ENCODE results near the gene TRABD.

TRABD gene

GRCh38 chr22:50173983-50174355 lies 11.7 kb upstream of the TRABD start:
- no peak for DNase-seq (ENCODE audit: low read depth)

GRCh38 chr22:50174382-50175190 lies 11.1 kb upstream of the TRABD start:
- DNase-seq (ENCODE audit: low read depth), result no peak

GRCh38 chr22:50175191-50175461 lies 10.6 kb upstream of the TRABD start:
- no peak for DNase-seq (ENCODE audit: low read depth)

- DNase-seq (ENCODE audit: low read depth), result no peak
Observed at GRCh38 chr22:50175921-50176849, 9.5 kb upstream of the TRABD start.

- DNase-seq (ENCODE audit: low read depth), result no peak
Observed at GRCh38 chr22:50176850-50177536, 8.7 kb upstream of the TRABD start.

GRCh38 chr22:50177537-50178470 lies 7.9 kb upstream of the TRABD start:
- DNase-seq (ENCODE audit: low read depth), result no peak

GRCh38 chr22:50178471-50178864 lies 7.2 kb upstream of the TRABD start:
- no peak for DNase-seq (ENCODE audit: low read depth)

- no peak for DNase-seq (ENCODE audit: low read depth)
Observed at GRCh38 chr22:50178871-50179869, 6.5 kb upstream of the TRABD start.

- DNase-seq (ENCODE audit: low read depth), result no peak
Observed at GRCh38 chr22:50179937-50180726, 5.6 kb upstream of the TRABD start.

- DNase-seq (ENCODE audit: low read depth), result no peak
Observed at GRCh38 chr22:50180727-50181521, 4.8 kb upstream of the TRABD start.

GRCh38 chr22:50182176-50183081 lies 3.3 kb upstream of the TRABD start:
- DNase-seq (ENCODE audit: low read depth), result no peak

GRCh38 chr22:50183141-50183971 lies 2.4 kb upstream of the TRABD start:
- DNase-seq (ENCODE audit: low read depth), result no peak

GRCh38 chr22:50184004-50184901 lies 1.5 kb upstream of the TRABD start:
- no peak for DNase-seq (ENCODE audit: low read depth)

- DNase-seq (ENCODE audit: low read depth), result no peak
Observed at GRCh38 chr22:50184902-50185374, 775 bp upstream of the TRABD start.

- DNase-seq (ENCODE audit: low read depth), result no peak
Observed at GRCh38 chr22:50186181-50186714, 535 bp downstream of the TRABD start.
